H1 (cell line): ENCODE results near the gene SLAMF6. TPM values are rescaled to one million over a fixed set of nuclear protein-coding genes. Genes with fewer than 3 reads are reported as not detected.

Experiments
- CBX8 ChIP-seq: fragments of 300-800, 300-1000 bp; sonication (generic); IDR thresholded peaks from 2 replicates; pipeline ENCODE4 v1.7.1; 2016; ENCODE audit warnings: low read depth, low read length, borderline replicate concordance
- polyA plus RNA-seq, 7 experiments: library from polyadenylated mRNA; depleted of rRNA in 3 of 7; stranded (reverse) in 5 of 7; unstranded in 2 of 7; fragments of >200 nt in 5 of 7; fragments of 200-250 nt in 2 of 7; gene quantifications; 1 replicate in 5 of 7; 2 replicates in 1 of 7; 4 replicates in 1 of 7; pipeline versions ENCODE4 v1.2.1 to v1.2.3, GENCODE V29; 2011 to 2013; ENCODE audit warnings: missing spikeins in 2 of 7, mixed read lengths in 2 of 7
- total RNA-seq: library from RNA; stranded (reverse); fragmentation: NEBNext Ultra II Directional; extraction: Animal tissue kit (Norgen Biotek cat#: 25700); gene quantifications from 2 replicates; pipeline ENCODE4 v1.2.1, GENCODE V29; 2021

SLAMF6 gene
- total and polyA plus RNA-seq, 2 of the 8 experiments (the other 6 are each of a cell fraction or from before 2014, with no cell fraction given): not detected

- no peak for TF ChIP-seq CBX8
Measured at GRCh38 chr1:160496334-160496733, 26.7 kb downstream of the SLAMF6 start (continued).
